Stromal cell of bone marrow (primary cell): ENCODE measurements around the gene STK38L.

Source experiments
- DNase-seq: peaks from one replicate; pipeline ENCODE4 v3.0.0-alpha.2; 2012; ENCODE audit warnings: low read depth

The STK38L gene

DNA sequence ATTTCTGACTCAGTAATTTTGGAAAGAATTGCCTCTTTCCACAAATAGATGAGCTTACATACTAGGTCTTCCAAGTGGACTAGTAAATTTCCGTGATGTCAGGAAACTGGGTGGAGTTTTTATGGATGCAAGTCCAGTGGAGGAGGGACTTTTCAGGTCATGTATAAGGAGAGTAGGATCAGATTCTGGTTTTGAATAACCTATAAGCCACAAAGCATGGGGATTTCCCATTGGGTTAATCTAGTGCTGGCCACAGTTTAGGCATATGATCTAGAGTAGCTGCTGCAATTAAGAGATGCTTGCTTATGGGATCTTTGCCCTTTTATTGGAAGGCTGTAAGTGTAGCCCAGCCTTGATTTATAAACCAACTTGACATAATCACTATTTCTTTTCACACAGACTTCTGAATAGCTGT lies 33.8 kb downstream of the STK38L start:
- peak; percentile 96 for DNase-seq

- no peak for DNase-seq
Observed at GRCh38 chr12:27279826-27280225, 35.7 kb downstream of the STK38L start.

- no peak for DNase-seq
Observed at GRCh38 chr12:27280412-27280811, 36.3 kb downstream of the STK38L start.

DNA sequence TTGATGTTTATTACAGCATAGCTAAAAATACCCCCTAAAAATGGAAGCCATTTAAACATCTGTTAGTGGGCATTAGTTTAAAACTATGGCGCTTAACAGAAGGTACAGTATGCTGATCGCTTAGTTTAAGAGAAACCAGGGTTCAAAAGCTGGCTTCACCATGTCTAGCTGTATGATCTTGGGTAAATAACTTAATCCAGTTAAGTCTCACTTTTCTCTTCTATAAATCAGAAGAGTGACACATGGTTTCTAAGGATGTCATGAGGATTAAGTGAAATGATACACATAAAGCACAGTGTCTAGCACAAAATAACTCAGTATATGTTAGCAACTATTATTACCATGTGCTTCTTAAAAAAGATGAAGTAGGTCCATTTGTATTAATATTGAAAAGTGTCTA lies 38.7 kb downstream of the STK38L start:
- DNase-seq = no peak

DNA sequence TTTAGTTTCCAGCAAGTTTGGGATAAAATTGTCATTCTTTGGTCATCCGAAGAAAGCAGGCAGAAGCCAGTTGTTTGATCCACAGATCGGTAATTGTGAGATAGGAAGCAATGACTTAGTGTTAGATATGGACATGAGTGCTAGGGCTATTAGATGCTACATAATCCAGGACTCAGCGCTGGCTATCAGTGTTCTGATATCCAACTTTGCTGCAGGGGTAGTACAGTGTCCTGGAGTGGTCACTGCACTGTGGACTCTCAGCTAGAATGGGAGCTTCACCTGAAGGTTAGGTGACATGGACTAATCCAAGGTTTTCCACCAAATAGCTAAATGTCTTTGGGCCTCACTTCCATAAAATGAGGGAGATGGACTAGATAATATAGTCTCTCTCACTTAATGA lies 39.9 kb downstream of the STK38L start:
- no peak for DNase-seq

GRCh38 chr12:27284751-27285150 lies 40.7 kb downstream of the STK38L start:
- peak; percentile 78 for DNase-seq

- DNase-seq = no peak
Observed at GRCh38 chr12:27285403-27285802, 41.3 kb downstream of the STK38L start.

DNA sequence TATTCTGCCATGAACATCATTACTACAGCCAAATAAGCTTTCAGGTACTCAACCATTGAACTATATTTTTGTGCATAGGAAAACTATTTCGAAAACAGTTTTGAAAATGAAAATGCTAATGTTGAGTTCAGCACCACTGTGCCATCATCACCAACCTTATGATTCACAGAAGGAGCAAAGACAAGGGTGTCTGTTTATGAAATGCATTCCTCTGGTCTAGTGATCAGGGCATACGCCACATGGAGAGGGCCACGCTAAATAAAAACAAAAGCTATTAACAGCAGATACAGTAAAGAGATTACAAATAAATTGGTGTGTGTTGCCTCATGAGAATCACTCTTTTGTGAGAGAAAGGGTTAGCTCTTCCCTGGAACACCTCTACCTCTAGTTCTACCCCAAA lies 45.3 kb downstream of the STK38L start:
- no peak for DNase-seq

DNA sequence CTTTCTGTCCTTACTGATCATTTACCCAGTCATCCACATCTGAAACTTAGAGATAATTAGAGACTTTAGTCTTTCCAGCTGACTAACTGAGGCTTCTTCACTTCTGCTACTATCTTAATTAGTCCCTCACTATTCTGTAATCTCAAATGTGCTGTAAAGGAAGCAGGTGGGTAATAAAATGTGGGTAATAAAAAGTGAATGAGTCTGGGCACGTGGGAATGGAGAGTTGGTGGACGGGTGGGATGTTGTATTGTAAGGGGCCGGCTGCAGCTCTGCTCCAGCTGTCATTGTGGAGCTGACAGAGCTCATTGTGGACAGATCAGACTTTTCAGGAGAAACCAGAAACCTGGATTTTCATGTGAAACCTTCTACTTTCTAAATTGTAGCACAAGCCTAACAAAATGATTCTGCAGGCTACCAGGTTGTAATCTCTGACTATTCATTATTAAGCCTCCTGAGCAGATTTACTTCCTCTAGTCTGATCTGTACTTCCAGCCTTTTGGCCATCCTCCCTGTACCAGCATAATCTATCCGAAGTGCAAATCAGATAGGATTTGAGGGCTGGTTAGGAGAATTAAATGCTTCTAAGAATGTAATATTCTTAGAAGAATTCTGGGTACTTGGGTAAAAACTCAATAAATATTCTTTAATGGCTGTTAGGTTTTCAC lies 46.5 kb downstream of the STK38L start:
- no peak for DNase-seq

- DNase-seq = no peak
Observed at GRCh38 chr12:27291862-27292261, 47.8 kb downstream of the STK38L start.

- DNase-seq = no peak
Observed at GRCh38 chr12:27292718-27293117, 48.6 kb downstream of the STK38L start.

DNA sequence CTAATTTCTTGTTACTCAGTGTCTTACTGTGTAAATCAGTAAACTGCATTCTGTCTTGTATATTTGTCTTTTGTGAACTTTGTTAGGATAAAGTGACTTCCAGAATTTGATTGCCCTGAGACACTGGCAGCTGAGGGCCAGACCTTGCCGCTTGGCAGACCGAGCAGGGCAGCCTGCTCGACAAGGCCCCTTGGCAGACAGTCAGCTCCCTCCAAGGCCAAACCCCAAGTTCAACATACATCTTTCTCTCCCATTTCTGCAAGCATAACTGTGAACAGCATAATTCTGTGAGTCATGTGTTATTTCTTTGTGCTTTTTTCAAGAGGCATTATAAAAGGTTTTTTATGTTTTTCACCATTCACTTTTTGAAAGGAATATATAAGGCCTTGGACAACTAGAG lies 49.4 kb downstream of the STK38L start:
- DNase-seq = peak; percentile 33

- no peak for DNase-seq
Observed at GRCh38 chr12:27296674-27297073, 52.6 kb downstream of the STK38L start.

DNA sequence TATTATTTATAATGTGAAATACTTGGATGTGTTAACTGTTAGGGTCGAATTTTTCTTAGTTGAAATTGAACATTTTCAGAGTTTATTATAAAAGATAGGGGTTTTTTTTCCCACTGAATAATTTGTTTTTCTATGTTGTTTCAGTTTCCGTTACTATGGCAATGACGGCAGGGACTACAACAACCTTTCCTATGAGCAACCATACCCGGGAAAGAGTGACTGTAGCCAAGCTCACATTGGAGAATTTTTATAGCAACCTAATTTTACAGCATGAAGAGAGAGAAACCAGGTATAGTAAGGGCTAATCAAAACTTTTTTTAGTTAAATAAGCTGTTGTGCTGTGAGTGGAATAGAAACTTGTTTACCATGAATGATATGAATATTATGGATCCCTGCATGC lies 53.5 kb downstream of the STK38L start:
- DNase-seq = peak; percentile 32

- DNase-seq = no peak
Observed at GRCh38 chr12:27299102-27299501, 55.0 kb downstream of the STK38L start.

DNA sequence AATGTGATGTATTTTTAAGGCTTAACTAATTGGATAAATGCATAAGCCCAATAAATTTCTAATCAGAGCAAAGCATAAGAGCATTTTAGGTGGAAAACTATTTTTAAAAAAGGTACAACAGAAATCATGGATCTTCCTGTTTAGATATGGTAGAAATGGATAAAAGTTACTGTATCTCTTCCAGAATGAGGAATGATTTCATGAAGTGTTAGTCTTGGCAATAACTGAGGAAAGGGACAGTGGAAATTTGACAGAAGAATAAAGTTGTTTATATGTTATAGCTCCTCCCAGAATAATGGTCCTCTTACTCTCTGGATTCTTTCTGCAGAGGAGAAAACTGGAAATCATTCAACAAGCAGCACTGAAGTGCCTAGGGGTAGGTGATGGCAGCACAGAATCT lies 56.1 kb downstream of the STK38L start:
- DNase-seq = no peak

- no peak for DNase-seq
Observed at GRCh38 chr12:27303139-27304111, 59.3 kb downstream of the STK38L start.

- DNase-seq = no peak
Observed at GRCh38 chr12:27304856-27305255, 60.8 kb downstream of the STK38L start.

DNA sequence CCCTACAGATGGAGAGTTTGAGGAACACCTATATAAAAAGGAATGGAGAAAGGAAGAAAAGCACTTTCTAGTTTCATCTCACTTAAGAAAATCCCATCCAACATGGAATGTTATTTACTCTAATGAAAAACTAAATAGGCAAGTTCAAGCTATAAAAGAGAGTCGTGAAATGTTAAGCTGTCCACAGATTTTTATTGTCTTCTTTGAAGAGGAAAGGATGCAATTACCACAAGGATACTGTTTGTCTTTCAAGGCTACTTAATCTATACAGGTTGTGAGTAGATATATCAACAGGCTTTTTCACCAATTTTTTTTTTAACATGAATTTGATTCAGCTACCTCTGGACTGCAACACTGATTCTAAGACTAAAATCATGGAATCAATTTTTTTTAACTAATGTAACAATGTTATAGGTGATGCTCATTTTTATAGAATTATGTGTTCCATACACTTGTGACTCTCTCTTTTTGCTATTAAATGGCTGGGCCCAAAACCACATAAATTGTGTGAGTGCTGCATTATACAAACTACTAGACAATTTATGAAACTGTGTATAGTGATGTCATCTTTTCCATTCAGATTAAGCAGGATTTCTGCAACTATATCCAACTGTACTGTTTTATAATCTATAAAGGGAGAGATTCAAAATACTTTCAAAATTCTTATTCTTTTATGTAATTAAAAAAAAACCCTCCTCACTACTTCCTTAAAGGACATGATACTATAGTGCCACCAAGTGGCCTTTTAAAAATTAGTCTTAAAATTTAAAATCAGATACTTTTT lies 61.8 kb downstream of the STK38L start:
- peak; percentile 37 for DNase-seq

GRCh38 chr12:27309293-27309994 lies 65.4 kb downstream of the STK38L start:
- no peak for DNase-seq

- no peak for DNase-seq
Observed at GRCh38 chr12:27309995-27310315, 65.9 kb downstream of the STK38L start.

DNA sequence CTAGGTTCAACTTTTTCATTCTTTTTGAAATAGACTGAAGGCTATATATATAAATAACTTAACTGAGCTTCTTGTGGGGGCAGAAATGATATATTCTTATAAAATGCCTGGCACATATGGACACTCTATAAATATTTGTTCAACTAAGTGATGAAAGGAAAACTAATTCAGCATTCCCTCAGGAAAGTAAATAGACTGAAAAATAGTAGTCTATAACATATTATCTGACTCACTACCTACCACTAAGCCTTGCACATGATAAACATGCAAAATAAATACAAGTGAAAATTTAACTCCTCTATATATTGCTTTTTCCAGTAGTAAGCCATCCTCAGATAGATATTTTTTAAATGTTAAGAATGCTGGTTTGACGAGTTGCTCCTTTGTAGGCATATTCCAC lies 72.9 kb downstream of the STK38L start:
- DNase-seq = no peak
